SK-N-SH (cell line): ENCODE measurements around the gene TCEA2. TPM values are rescaled to one million over a fixed set of nuclear protein-coding genes. Genes with fewer than 3 reads are reported as not detected.
A peak's percentile ranks its signal among the peaks of the same experiment; 100 is the strongest.

ENCODE experiments used
- CTCF ChIA-PET: fragments of 300-600, 350-600 bp; formaldehyde crosslinking; extraction: SDS; loops from one replicate; lab custom pipeline; 2021; lab: Yijun Ruan, JAX
- POLR2A ChIA-PET: fragments of 350-600 bp; sonication (Branson Sonifier 250); formaldehyde crosslinking; extraction: SDS; loops from one replicate; lab custom pipeline; 2020; ENCODE audit warnings: antibody characterized with exemption, inconsistent platforms; lab: Yijun Ruan, JAX
- DNase-seq: peaks from one replicate; pipeline ENCODE4 v3.0.0; 2012
- H2AFZ ChIP-seq: fragments of 200-600 bp; sonication (generic); 2 replicates; pipeline ENCODE4 v1.8.1; 2016; ENCODE audit warnings: antibody characterized with exemption, mild to moderate bottlenecking, low read depth
- H3F3A ChIP-seq: fragments of 200-600 bp; sonication (generic); replicated peaks from 2 replicates; pipeline ENCODE3; 2016; ENCODE audit warnings: antibody characterized with exemption, mild to moderate bottlenecking; ENCODE audit not compliant: insufficient read depth
- H3K27ac ChIP-seq, 2 experiments: fragments of 200-500 bp in 1 of 2; fragments of 200-600 bp in 1 of 2; sonication (Bioruptor generic) in 1 of 2; sonication (generic), shearing (Covaris generic) in 1 of 2; 2 replicates each; pipeline versions ENCODE4 v1.5.1 to v1.6.1; 2014 to 2016; ENCODE audit warnings: low read depth in 2 of 2, inconsistent platforms in 1 of 2, low read length in 1 of 2, mild to moderate bottlenecking in 1 of 2, mixed read lengths in 1 of 2
- H3K27me3 ChIP-seq: fragments of 200-600 bp; sonication (generic), shearing (Covaris generic); 2 replicates; pipeline ENCODE4 v1.6.1; 2016; ENCODE audit warnings: mixed run types; ENCODE audit not compliant: insufficient read depth
- H3K36me3 ChIP-seq, 2 experiments: fragments of 200-500 bp in 1 of 2; fragments of 200-600 bp in 1 of 2; sonication (Bioruptor generic) in 1 of 2; sonication (generic) in 1 of 2; replicated peaks in 1 of 2; 2 replicates each; pipeline versions ENCODE3 to v1.5.1; 2014 to 2016; ENCODE audit warnings: low read length in 1 of 2, mild to moderate bottlenecking in 1 of 2; ENCODE audit not compliant: insufficient read depth in 2 of 2, control insufficient read depth in 1 of 2
- H3K4me1 ChIP-seq, 2 experiments: fragments of 200-500 bp in 1 of 2; fragments of 200-600 bp in 1 of 2; sonication (Bioruptor generic) in 1 of 2; sonication (generic), shearing (Covaris generic) in 1 of 2; 2 replicates each; pipeline versions ENCODE4 v1.5.1 to v1.6.1; 2014 to 2016; ENCODE audit warnings: low read depth in 1 of 2, low read length in 1 of 2, mixed run types in 1 of 2; ENCODE audit not compliant: insufficient read depth in 2 of 2, control insufficient read depth in 1 of 2
- H3K4me2 ChIP-seq: fragments of 200-600 bp; sonication (generic), shearing (Covaris generic); 2 replicates; pipeline ENCODE4 v1.6.1; 2017; ENCODE audit warnings: mixed run types
- H3K4me3 ChIP-seq, 2 experiments: fragments of 200-500 bp in 1 of 2; fragments of 200-600 bp in 1 of 2; sonication (Bioruptor generic) in 1 of 2; sonication (generic), shearing (Covaris generic) in 1 of 2; 2 replicates each; pipeline versions ENCODE4 v1.5.1 to v1.8.1; 2014 to 2016; ENCODE audit warnings: low read depth in 2 of 2, inconsistent platforms in 1 of 2, low read length in 1 of 2, mild to moderate bottlenecking in 1 of 2, mixed read lengths in 1 of 2, moderate library complexity in 1 of 2
- H3K79me2 ChIP-seq: fragments of 200-600 bp; sonication (generic); 2 replicates; pipeline ENCODE4 v1.8.1; 2017; ENCODE audit warnings: mild to moderate bottlenecking; ENCODE audit not compliant: insufficient read depth
- H3K9ac ChIP-seq: fragments of 200-600 bp; sonication (generic); 2 replicates; pipeline ENCODE4 v1.6.1; 2017; ENCODE audit warnings: mixed run types
- H3K9me2 ChIP-seq: fragments of 200-600 bp; sonication (generic); 2 replicates; pipeline ENCODE4 v1.6.1; 2017; ENCODE audit warnings: mixed run types
- H3K9me3 ChIP-seq: fragments of 200-600 bp; sonication (generic); 2 replicates; pipeline ENCODE4 v1.6.1; 2017; ENCODE audit warnings: mixed run types, mild to moderate bottlenecking, moderate library complexity
- H4K20me1 ChIP-seq: fragments of 200-600 bp; sonication (generic); 2 replicates; pipeline ENCODE4 v1.6.1; 2017; ENCODE audit warnings: mild to moderate bottlenecking, mixed run types; ENCODE audit not compliant: insufficient read depth
- CHD2 ChIP-seq: fragments of 150-350 bp; IDR thresholded peaks from 2 replicates; pipeline ENCODE4 v1.6.1; 2018; ENCODE audit warnings: low read length; ENCODE audit not compliant: partially characterized antibody
- ELF1 ChIP-seq: IDR thresholded peaks from 2 replicates; pipeline ENCODE4 v1.4.0; 2012
- EP300 ChIP-seq, 2 experiments: IDR thresholded peaks; 2 replicates each; pipeline versions ENCODE4 v1.4.0 to v1.6.1; 2012; ENCODE audit warnings: borderline replicate concordance in 1 of 2, low read depth in 1 of 2, low read length in 1 of 2
- FOXJ3 ChIP-seq: sonication (generic); formaldehyde crosslinking; IDR thresholded peaks from 2 replicates; pipeline ENCODE4 v1.5.1; 2020; ENCODE audit warnings: mild to moderate bottlenecking, missing genetic modification reagents
- JUND ChIP-seq: IDR thresholded peaks from 2 replicates; pipeline ENCODE4 v1.4.0; 2012
- MXI1 ChIP-seq: IDR thresholded peaks from 2 replicates; pipeline ENCODE4 v1.6.1; 2012; ENCODE audit warnings: mild to moderate bottlenecking, low read depth, low read length, improper control_type of control experiment
- RAD21 ChIP-seq: IDR thresholded peaks from 2 replicates; pipeline ENCODE4 v1.6.1; 2012; ENCODE audit warnings: mild to moderate bottlenecking, low read length
- SIN3A ChIP-seq: IDR thresholded peaks from 2 replicates; pipeline ENCODE4 v1.6.1; 2012; ENCODE audit warnings: low read depth, mild to moderate bottlenecking, low read length, moderate library complexity, borderline replicate concordance
- SMC3 ChIP-seq: IDR thresholded peaks from 2 replicates; pipeline ENCODE4 v1.6.1; 2012; ENCODE audit warnings: low read depth, low read length, improper control_type of control experiment
- WGBS: methylation state at CpG from one replicate; pipeline ENCODE4 v1.1.6; 2017; ENCODE audit warnings: low lambda C conversion rate; 5-methylcytosine and 5-hydroxymethylcytosine counted together
- polyA plus RNA-seq, 3 experiments: library from polyadenylated mRNA; depleted of rRNA; stranded (reverse); fragments of >200 nt; gene quantifications; 2 replicates each; pipeline ENCODE4 v1.2.3, GENCODE V29; 2012
- TF ChIP-seq, protein P1 (sequence below): fragments of 200-600 bp; sonication (generic); IDR thresholded peaks from 2 replicates; pipeline ENCODE4 v1.6.1; 2017; ENCODE audit warnings: antibody characterized with exemption, mild to moderate bottlenecking, moderate library complexity
- TF ChIP-seq, protein P2 (sequence below): fragments of 150-350 bp; IDR thresholded peaks from 2 replicates; pipeline ENCODE4 v1.6.1; 2017; ENCODE audit warnings: antibody characterized with exemption, low read length, low read depth, borderline replicate concordance
- TF ChIP-seq, protein P3 (sequence below): IDR thresholded peaks from 2 replicates; pipeline ENCODE4 v1.4.0; 2012; ENCODE audit warnings: low read depth, borderline replicate concordance
- TF ChIP-seq, protein P4 (sequence below): fragments of 150-350 bp; IDR thresholded peaks from 2 replicates; pipeline ENCODE4 v1.6.1; 2016; ENCODE audit warnings: mild to moderate bottlenecking, low read depth, low read length

Gene TCEA2
- polyA plus RNA-seq, 1 of the 3 experiments (the other 2 are of a cell fraction): 98.9 TPM

DNA sequence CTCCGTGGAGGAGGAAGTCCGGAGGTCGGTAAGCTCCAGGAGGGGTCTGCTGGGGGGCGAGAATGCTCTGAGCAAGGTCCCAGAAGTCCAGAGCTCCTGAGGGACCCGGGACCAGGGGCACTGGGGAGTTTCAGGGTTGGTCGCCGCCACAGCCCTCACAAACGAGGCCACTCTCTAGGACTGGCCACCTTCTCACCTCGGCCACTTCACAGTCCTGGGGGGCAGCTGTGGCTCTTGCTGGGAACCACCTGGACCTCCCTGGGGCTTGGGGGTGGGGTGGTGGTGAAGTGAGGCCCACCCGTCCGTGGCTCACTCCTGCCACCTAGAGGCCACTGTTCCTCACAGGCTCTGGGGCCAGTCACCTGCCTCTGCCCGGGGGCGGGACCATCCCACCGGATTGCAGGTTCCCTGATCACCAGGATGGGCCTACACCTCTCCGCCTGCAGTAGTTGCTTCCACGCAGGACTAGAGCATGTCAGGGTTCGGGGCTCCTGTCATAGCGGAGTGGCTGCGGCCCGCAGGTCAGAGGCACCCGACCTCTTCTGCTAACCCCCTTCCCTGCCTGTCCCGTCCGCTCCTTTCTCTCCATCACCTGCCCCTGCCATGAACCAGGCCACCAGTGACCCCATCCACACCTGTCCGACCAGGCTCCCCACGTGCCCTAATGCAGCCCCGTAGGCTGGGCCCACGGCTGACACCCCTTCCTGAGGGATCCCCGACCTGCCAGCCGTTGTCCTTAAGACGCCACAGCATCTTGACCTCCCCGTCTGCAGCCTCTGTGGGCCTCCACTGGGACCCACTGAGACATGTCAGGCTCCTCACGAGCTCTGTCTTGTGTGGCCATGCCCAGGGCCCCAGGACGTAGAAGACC lies 5.1 kb upstream of the TCEA2 start:
- H4K20me1 ChIP-seq: no peaks in the 10 kb centered on the region
- H3K9ac ChIP-seq: no peak overlapping the region
- H3K4me2 ChIP-seq: no peak overlapping the region
- H3K9me2 ChIP-seq: no peaks in the 10 kb centered on the region
- ChIA-PET POLR2A (interaction anchor here (0.8 kb wide), 1 partner anchor 77 kb away, joined by 3 read pairs; the partner anchor contains the start of gene PRPF6), CTCF (interaction anchor here (0.6 to 4.6 kb wide), 22 partner anchors 9 to 181 kb away, joined by 3 to 61 read pairs (median 4); partner anchors contain the start of genes LKAAEAR1, OPRL1, PRPF6 and RGS19)
- H2AFZ ChIP-seq: no peak overlapping the region
- no peak overlapping the region for H3K27ac ChIP-seq
- peak; percentile 95 for DNase-seq
- H3K9me3 ChIP-seq: no peaks in the 10 kb centered on the region
- WGBS: 33% methylated on average over 19 of the region's 33 CpGs
- TF ChIP-seq, protein P1, sequence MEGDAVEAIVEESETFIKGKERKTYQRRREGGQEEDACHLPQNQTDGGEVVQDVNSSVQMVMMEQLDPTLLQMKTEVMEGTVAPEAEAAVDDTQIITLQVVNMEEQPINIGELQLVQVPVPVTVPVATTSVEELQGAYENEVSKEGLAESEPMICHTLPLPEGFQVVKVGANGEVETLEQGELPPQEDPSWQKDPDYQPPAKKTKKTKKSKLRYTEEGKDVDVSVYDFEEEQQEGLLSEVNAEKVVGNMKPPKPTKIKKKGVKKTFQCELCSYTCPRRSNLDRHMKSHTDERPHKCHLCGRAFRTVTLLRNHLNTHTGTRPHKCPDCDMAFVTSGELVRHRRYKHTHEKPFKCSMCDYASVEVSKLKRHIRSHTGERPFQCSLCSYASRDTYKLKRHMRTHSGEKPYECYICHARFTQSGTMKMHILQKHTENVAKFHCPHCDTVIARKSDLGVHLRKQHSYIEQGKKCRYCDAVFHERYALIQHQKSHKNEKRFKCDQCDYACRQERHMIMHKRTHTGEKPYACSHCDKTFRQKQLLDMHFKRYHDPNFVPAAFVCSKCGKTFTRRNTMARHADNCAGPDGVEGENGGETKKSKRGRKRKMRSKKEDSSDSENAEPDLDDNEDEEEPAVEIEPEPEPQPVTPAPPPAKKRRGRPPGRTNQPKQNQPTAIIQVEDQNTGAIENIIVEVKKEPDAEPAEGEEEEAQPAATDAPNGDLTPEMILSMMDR: peak; percentile 80
- no peak for TF ChIP-seq FOXJ3 (CRISPR knock-in tag)
- TF ChIP-seq RAD21: peak; percentile 78
- peak; percentile 72 for TF ChIP-seq CHD2
- TF ChIP-seq JUND: no peak
- TF ChIP-seq SMC3: peak; percentile 60
- H3K4me1 ChIP-seq: peaks cover 6 to 16% of the 10 kb centered on the region in 2 experiments; a peak in 1 of 4 replicates
- H3K36me3 ChIP-seq: no peaks in the 10 kb centered on the region
- no peaks in the 10 kb centered on the region for H3F3A ChIP-seq
- no peaks in the 10 kb centered on the region for H3K27me3 ChIP-seq
- H3K79me2 ChIP-seq: no peaks in the 10 kb centered on the region
- H3K4me3 ChIP-seq: no peak overlapping the region; a peak in 1 of 4 replicates

DNA sequence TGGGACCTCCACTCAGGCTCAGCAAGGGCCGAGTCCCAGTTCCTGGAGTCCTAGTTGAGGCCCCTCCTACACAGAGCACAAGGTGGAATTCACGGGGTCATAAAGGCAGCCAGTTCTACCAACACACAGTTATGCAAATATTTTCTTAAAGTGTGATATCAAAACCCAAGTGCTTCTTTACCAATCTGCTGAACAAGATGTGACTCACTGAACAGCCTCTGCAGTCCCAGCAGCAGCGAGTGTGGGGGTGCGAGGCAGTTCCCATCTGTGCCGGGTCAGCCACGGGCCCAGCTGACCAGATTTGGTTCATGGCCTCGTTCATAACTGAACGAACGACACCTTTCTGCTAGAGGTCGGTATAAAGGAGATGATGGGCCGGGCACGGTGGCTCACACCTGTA lies 4.5 kb upstream of the TCEA2 start:
- no peaks in the 10 kb centered on the region for H3K27me3 ChIP-seq
- no peaks in the 10 kb centered on the region for H3K9me3 ChIP-seq
- DNase-seq: no peak
- TF ChIP-seq MXI1: no peak
- no peak for TF ChIP-seq EP300 (IDR thresholded peaks at IDR 0.05; ENCODE audit: borderline replicate concordance in 1 of 2, low read depth in 1 of 2, low read length in 1 of 2)
- no peak for TF ChIP-seq SIN3A
- TF ChIP-seq, protein P2, sequence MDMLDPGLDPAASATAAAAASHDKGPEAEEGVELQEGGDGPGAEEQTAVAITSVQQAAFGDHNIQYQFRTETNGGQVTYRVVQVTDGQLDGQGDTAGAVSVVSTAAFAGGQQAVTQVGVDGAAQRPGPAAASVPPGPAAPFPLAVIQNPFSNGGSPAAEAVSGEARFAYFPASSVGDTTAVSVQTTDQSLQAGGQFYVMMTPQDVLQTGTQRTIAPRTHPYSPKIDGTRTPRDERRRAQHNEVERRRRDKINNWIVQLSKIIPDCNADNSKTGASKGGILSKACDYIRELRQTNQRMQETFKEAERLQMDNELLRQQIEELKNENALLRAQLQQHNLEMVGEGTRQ: no peak
- TF ChIP-seq, protein P3, sequence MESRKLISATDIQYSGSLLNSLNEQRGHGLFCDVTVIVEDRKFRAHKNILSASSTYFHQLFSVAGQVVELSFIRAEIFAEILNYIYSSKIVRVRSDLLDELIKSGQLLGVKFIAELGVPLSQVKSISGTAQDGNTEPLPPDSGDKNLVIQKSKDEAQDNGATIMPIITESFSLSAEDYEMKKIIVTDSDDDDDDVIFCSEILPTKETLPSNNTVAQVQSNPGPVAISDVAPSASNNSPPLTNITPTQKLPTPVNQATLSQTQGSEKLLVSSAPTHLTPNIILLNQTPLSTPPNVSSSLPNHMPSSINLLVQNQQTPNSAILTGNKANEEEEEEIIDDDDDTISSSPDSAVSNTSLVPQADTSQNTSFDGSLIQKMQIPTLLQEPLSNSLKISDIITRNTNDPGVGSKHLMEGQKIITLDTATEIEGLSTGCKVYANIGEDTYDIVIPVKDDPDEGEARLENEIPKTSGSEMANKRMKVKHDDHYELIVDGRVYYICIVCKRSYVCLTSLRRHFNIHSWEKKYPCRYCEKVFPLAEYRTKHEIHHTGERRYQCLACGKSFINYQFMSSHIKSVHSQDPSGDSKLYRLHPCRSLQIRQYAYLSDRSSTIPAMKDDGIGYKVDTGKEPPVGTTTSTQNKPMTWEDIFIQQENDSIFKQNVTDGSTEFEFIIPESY: no peak
- no peak for TF ChIP-seq ELF1
- TF ChIP-seq, protein P4, sequence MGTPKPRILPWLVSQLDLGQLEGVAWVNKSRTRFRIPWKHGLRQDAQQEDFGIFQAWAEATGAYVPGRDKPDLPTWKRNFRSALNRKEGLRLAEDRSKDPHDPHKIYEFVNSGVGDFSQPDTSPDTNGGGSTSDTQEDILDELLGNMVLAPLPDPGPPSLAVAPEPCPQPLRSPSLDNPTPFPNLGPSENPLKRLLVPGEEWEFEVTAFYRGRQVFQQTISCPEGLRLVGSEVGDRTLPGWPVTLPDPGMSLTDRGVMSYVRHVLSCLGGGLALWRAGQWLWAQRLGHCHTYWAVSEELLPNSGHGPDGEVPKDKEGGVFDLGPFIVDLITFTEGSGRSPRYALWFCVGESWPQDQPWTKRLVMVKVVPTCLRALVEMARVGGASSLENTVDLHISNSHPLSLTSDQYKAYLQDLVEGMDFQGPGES: no peak
- TF ChIP-seq CHD2: no peak
- TF ChIP-seq, all 33 proteins: peak for 0
- Histone ChIP-seq H3K9me2 (no peaks in the 10 kb centered on the region), H4K20me1 (no peaks in the 10 kb centered on the region), H2AFZ (no peak overlapping the region), H3K4me1 (peaks cover 6 to 16% of the 10 kb centered on the region in 2 experiments; a peak in 1 of 4 replicates), H3K9ac (no peak overlapping the region), H3K36me3 (no peaks in the 10 kb centered on the region), H3K4me2 (no peak overlapping the region), H3F3A (no peaks in the 10 kb centered on the region), H3K4me3 (no peak overlapping the region), H3K27ac (no peak overlapping the region), H3K79me2 (peaks cover 6% of the 10 kb centered on the region; the same call in 1 of the 2 replicates)
- ChIA-PET CTCF (interaction anchor here (2.6 to 4.6 kb wide), 5 partner anchors 11 to 78 kb away, joined by 8 to 61 read pairs (median 21); partner anchors contain the start of genes LKAAEAR1, PRPF6 and SAMD10), POLR2A (no interaction called here)
- WGBS: 69% methylated on average over 11 of the region's 12 CpGs
